Adrenal gland (tissue), 5 donors: ENCODE results near the gene KBTBD7.

Experiments used
- CTCF ChIP-seq, 6 experiments: fragments of 450-650 bp in 4 of 6; fragments of 200-600 bp in 2 of 6; sonication (generic) in 1 of 6; IDR thresholded peaks; 1 replicate in 5 of 6; 2 replicates in 1 of 6; pipeline versions ENCODE4 v1.5.1 to v1.8.0; 2016 to 2021; ENCODE audit warnings: antibody characterized with exemption in 6 of 6, mild to moderate bottlenecking in 2 of 6, moderate library complexity in 1 of 6
- POLR2A ChIP-seq, 2 donors: fragments of 450-650 bp; IDR thresholded peaks; one replicate each; pipeline ENCODE4 v1.6.1; 2017; ENCODE audit warnings: antibody characterized with exemption in 2 of 2, mild to moderate bottlenecking in 2 of 2, moderate library complexity in 1 of 2
- donor health status: DM: no; HTN: no; CAD: no.

- TF ChIP-seq POLR2A (IDR thresholded peaks at IDR 0.05): no peak
- TF ChIP-seq CTCF (IDR thresholded peaks at IDR 0.05): no peak
Observed at GRCh38 chr13:41150058-41150457, 44.3 kb downstream of the KBTBD7 start.
